ENCODE data around the gene PLAA. TPM values are rescaled to one million over a fixed set of nuclear protein-coding genes. Genes with fewer than 3 reads are reported as not detected.

PLAA gene
- total RNA-seq, 1 donor: 35.2 TPM

DNA sequence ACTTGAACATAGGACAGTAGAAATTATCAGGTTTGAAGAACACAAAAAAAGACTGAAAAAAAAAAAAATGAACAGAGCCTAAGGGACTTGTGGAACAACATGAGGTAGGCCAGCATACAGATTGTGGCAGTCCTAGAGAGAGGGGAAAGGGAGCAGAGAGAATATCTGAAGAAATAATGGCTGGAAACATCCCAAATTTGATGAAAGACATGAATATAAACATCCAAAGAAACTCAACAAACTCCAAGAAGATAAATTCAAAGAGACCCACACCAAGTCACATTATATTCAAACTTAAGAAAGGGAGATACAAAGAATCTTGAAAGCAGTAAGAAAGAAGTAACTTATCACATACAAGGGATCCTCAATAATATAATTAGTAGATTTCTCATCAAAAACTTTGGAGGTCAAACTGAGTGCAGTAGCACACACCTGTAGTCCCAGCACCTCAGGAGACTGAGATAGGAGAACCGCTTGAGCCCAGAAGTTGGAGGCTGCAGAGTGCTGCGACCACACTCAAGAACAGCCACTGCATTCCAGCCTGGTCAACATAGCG is 9.1 kb downstream of the PLAA start:
- no peak for TF ChIP-seq CTCF (IDR thresholded peaks at IDR 0.05; ENCODE audit: insufficient read depth, low read length)
- no peak for DNase-seq (ENCODE audit: low read depth)
- no peak overlapping the region for H3K4me3 ChIP-seq (ENCODE audit: low read depth, low read length)

- H3K4me3 ChIP-seq (ENCODE audit: low read depth, low read length): no peak overlapping the region
- no peak for TF ChIP-seq CTCF (IDR thresholded peaks at IDR 0.05; ENCODE audit: insufficient read depth, low read length)
- no peak for DNase-seq (ENCODE audit: low read depth)
Measured at GRCh38 chr9:26935847-26936246, 11.2 kb downstream of the PLAA start.

DNA sequence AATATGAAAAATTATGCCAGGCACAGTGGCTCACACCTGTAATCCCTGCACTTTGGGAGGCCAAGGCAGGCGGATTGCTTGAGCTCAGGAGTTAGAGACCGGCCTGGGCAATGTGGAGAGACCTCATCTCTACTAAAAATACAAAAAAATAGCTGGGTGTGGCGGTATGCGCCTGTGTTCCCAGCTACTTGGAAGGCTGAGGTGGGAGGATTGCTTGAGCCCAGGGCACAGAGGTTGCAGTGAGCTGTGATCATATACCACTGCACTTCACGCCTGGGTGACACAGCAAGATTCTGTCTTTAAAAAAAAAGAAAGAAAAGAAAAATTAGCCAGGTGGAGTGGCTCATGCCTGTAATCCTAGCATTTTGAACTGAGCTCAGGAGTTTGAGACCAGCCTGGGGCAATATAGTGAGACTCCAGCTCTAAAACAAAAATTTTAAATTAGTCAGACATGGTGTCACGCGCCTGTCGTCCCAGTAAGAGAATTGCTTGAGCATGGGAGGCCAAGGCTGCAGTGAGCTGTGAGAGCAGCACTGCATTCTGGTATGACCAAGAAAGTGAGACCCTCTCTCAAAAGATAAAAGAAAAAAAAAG is 18.0 kb downstream of the PLAA start:
- TF ChIP-seq CTCF (IDR thresholded peaks at IDR 0.05; ENCODE audit: insufficient read depth, low read length): no peak
- DNase-seq (ENCODE audit: low read depth): no peak
- H3K4me3 ChIP-seq (ENCODE audit: low read depth, low read length): no peak overlapping the region

DNA sequence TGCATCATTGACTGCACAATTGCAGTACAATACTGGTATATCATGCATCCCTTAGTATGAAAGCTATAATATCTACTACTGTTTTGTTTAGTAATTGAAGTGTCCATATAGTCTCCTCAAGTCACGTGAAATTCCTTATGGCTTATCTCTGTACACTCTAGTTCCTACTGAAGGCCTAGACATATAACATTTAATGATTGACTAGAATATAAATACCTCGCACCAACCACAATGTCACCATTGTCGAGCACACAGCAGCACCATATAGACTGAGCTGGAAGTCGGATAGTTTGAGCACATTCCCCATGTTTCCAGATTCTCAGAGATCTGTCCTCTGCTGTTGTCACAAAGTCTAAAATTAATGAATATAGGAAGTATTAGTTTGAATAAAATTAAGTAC is 21.4 kb downstream of the PLAA start:
- no peak for TF ChIP-seq CTCF (IDR thresholded peaks at IDR 0.05; ENCODE audit: insufficient read depth, low read length)
- no peak overlapping the region for H3K4me3 ChIP-seq (ENCODE audit: low read depth, low read length)

DNA sequence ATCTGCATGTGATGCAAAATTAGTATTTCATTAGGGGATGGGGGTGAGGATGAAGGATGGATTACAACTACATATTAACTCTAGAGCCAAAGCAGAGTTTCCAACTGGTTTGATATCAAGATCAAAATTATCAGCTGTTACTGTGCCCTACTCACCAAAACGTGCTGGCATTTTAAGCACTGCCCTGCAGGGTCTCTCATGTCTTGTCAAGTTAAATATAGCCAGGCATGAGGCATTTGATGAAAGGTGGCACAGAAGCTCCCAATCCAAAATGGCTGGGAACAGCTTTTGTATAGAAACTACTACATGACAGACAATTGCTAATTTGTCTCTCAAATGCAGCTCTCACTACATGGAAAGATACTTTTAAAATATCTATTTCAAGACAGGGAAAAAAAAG is 27.3 kb downstream of the PLAA start:
- H3K4me3 ChIP-seq (ENCODE audit: low read depth, low read length): no peak overlapping the region
- no peak for DNase-seq (ENCODE audit: low read depth)
- no peak for TF ChIP-seq CTCF (IDR thresholded peaks at IDR 0.05; ENCODE audit: insufficient read depth, low read length)

More for the DNA sequence above, 21.4 kb downstream of the PLAA start:
- no peak for DNase-seq (ENCODE audit: low read depth)

DNA sequence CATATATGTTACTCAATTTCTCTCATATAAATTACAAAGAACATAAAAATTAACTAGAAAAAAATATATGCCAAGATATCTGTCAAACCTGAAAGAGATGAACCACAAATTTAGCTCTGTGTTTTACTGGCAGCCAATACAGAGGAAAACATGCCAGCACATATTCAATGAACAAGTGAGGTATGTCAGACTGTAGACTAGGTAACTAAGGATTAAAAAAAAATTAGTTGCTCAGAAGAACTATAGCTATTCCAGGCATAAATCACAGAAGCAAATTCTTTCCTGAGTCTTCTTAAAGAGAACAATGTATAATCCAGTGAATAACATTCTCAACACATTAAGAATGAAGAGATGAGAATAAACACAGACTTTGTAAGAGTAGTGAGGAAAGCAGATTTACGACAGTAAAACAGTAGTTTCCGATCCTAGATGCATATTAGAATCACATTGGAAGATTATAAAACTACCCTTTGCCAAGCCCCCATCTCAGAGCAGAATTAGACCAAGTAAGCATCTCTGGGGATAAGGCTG is 33.8 kb downstream of the PLAA start:
- H3K4me3 ChIP-seq (ENCODE audit: low read depth, low read length): no peak overlapping the region
- no peak for TF ChIP-seq CTCF (IDR thresholded peaks at IDR 0.05; ENCODE audit: insufficient read depth, low read length)
- DNase-seq (ENCODE audit: low read depth): no peak
